Embryonic facial prominence (tissue), 1 donor: ENCODE results near the gene KCNMA1.
A peak's percentile ranks its signal among the peaks of the same experiment; 100 is the strongest.

Experiments used
- DNase-seq: peaks from one replicate; pipeline ENCODE4 v3.0.0-alpha.2; 2016; ENCODE audit errors: extremely low spot score

The KCNMA1 gene

GRCh38 chr10:77116904-77117303 lies 520.7 kb downstream of the KCNMA1 start:
- no peak for DNase-seq

GRCh38 chr10:77114181-77114821 lies 523.3 kb downstream of the KCNMA1 start:
- no peak for DNase-seq

GRCh38 chr10:77111611-77112550 lies 525.7 kb downstream of the KCNMA1 start:
- peak; percentile 54 for DNase-seq

GRCh38 chr10:77110757-77111156 lies 526.9 kb downstream of the KCNMA1 start:
- no peak for DNase-seq

GRCh38 chr10:77109351-77109994 lies 528.1 kb downstream of the KCNMA1 start:
- DNase-seq: no peak

- no peak for DNase-seq
Measured at GRCh38 chr10:77106676-77107075, 530.9 kb downstream of the KCNMA1 start.

- DNase-seq: no peak
Measured at GRCh38 chr10:77105761-77106221, 531.8 kb downstream of the KCNMA1 start.

- DNase-seq: no peak
Measured at GRCh38 chr10:77104459-77104980, 533.1 kb downstream of the KCNMA1 start.

GRCh38 chr10:77103213-77103612 lies 534.4 kb downstream of the KCNMA1 start:
- DNase-seq: no peak

GRCh38 chr10:77101341-77101740 lies 536.3 kb downstream of the KCNMA1 start:
- no peak for DNase-seq

GRCh38 chr10:77099136-77099535 lies 538.5 kb downstream of the KCNMA1 start:
- no peak for DNase-seq

- no peak for DNase-seq
Measured at GRCh38 chr10:77097625-77098024, 540.0 kb downstream of the KCNMA1 start.

- DNase-seq: no peak
Measured at GRCh38 chr10:77093126-77093525, 544.5 kb downstream of the KCNMA1 start.

- no peak for DNase-seq
Measured at GRCh38 chr10:77091597-77092165, 545.9 kb downstream of the KCNMA1 start.

- no peak for DNase-seq
Measured at GRCh38 chr10:77090381-77091356, 546.9 kb downstream of the KCNMA1 start.

- no peak for DNase-seq
Measured at GRCh38 chr10:77087366-77087765, 550.2 kb downstream of the KCNMA1 start.

- no peak for DNase-seq
Measured at GRCh38 chr10:77086081-77086480, 551.5 kb downstream of the KCNMA1 start.

GRCh38 chr10:77085344-77085743 lies 552.3 kb downstream of the KCNMA1 start:
- DNase-seq: no peak

GRCh38 chr10:77084431-77085144 lies 553.0 kb downstream of the KCNMA1 start:
- no peak for DNase-seq
